Hematopoietic multipotent progenitor cell treated with erythropoietin and hydrocortisone succinate and interleukin-3 and kit ligand, for 8 days (in vitro differentiated cells): ENCODE measurements around the gene SRBD1.

Experiments used
- DNase-seq: peaks from one replicate; pipeline ENCODE4 v3.0.0-alpha.2; 2015

SRBD1 gene

DNA sequence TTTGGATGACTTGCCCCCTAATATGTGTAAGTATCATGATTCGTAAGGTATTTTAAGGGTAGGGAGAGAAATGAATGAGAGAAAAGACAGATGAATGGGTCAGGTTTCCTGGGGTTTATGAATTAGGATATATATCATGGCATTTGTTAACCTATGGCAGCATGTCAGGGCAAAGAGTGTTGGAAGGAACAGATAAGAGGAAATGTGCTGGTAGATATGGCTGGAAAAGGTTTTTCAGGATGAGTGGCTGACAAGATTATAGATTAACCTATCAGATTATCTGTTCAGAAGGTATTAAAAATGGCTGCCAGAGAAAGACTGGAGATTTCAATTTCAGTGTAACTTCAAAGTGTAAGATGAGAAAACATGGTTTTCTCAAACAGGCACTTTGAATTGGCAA lies 67.8 kb downstream of the SRBD1 start:
- peak; percentile 49 for DNase-seq

DNA sequence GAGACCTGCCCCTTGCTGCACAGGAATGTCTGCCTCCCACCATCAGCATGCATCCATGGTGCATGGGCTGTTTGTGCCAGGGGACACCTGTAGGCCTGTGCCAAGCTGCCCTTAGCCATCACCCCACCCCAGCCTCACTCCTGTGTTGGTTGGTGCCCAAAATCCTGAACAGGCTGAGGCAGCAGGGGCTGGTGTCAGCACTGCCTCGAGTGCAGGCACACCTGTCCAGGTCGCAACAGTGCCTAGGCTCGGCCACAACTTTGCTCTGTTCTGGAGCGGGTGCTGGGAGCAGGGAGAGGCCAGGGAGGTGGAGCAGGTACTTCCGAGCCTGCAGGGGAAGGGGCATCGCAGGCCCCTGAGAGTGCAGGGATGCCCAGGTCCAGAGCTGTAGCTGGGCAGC lies 69.1 kb downstream of the SRBD1 start:
- DNase-seq = no peak

DNA sequence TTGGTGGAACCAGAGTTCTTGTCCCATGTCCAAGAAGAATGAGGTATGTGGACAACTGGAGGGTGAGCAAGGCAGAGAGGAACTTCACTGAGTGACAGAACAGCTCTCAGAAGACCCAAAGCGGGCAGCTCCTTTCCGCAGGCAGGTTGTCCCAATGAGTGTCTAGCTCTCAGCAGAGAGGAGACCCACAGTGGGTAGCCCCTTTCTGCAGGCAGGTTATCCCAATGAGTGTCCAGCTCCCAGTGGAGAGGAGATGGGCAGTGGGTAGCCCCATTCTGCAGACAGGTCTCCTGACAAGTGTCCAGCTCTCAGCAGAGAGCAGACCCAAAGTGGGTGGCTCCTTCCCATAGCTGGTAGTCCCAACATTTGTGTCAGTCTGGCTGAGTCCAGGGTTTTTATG lies 69.6 kb downstream of the SRBD1 start:
- no peak for DNase-seq

DNA sequence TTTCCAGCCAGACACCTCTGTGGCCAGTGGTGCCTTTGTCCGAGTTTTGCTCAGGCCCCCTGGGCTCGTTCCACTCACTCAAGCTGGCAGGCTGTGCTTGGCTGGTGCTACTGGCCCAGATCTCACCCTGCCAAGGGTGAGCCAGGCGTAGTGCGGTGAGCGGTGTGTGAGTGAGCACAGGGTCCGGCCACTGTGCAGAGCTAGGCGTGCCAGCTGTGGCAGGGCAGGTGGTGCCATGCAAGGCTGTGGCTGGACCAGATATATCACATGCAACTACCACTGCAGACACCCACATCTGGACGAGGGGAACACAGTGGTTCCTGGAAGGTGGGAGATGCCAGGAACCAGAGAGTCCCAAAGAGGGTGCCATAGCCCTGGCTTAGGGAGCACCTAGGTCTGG lies 70.1 kb downstream of the SRBD1 start:
- no peak for DNase-seq

DNA sequence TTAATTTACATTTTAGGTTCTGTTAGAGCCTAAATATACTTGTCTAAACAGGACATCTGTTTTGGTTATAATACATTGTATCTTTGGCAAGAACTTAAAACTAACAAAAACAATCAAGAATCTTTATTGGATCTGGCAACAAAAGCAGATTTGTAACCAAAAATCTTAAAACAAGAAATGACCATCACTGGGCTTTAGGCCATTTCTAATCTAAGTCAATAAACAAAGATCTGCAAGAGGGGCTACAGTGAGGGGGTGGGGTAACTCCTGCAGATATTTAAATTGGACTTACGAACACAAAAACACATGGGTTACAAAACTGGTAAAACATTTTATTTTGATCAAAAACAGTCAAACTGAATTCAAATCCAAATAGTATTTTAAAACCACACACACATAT lies 77.3 kb downstream of the SRBD1 start:
- DNase-seq = no peak

DNA sequence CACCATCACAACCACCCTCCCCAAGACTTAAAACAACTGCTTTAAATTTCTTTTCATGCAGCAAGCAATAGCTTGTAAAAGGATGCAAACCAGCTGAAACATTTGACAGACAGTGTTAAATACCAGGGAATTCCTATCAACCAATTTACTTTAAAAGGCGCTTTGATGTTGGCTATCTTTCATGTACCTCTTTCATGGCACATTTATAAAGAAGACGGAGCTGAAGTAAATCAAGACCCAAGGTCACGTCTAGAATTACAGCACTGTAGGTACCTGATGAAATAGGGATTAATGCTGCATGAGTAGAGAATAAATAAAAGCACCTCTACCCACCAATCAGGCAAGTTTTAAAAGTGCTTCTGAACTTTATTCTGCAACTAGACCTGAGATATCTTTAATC lies 78.9 kb downstream of the SRBD1 start:
- no peak for DNase-seq

DNA sequence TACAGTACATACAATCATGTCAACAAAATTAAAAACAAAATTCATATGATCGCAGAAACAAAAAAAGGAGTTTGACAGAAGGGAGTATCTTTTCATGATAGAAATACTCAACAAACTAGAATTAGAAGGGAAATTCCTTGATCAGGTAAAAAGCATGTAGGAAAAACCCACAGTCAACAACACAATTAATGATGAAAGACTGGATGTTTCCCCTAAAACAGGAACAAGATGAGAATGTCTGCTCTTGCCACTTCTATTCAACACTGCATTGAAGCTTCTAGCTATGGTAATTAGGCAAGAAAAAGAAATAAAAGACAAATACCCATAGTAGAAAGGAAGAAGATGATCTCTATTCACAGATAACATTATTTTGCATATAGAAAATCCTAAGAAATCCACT lies 87.1 kb downstream of the SRBD1 start:
- DNase-seq = no peak

DNA sequence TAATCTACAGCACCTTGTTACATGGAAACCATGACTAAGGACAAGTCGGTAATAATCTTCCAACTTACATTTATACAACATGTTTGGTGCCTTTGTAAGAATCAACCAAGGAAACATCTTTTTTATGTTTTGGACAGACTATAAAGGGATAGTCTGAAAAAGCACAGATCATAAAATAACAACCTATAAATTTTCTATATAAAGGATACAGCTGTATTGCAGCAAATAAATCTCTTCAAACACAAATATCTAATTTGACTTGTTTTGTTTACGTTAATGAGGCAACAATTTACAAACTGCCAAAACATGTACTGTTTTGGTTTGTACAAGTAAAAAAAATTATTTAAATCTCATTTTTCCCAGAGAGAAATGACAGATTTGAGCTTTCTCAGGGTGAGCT lies 92.5 kb downstream of the SRBD1 start:
- no peak for DNase-seq

DNA sequence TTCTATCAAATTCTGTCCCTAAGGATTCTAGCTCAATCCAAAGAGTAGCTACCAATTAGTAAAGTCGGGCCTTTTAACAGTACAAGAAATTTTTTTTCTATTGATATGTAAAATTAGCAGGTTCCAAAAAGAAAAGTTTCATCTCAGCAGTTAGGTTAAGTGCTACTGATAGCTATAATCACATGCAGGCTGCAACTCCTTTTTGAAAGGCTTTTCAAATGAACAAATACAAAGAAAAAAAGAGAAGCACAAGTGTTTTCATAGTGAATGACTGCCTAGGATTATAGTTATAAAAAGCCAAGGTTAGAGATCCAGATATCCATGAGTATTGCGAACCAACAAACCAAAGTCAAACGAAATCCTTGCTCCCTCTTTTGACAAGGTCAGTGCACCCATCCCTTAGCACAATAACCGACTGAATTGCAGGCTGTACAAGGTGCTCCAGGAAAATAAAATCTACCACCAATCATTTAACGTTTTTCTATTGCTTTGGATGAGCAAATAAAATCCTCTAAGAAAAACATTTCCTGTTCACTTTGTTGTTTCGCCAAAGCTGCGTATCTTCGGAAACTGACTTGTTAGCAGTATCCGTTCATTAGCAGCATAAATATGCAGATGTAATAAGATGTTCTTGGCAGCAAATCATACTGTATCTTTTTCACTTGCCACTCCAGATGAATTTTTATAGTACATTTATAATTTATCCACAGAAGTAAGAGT lies 100.2 kb downstream of the SRBD1 start:
- DNase-seq = no peak

DNA sequence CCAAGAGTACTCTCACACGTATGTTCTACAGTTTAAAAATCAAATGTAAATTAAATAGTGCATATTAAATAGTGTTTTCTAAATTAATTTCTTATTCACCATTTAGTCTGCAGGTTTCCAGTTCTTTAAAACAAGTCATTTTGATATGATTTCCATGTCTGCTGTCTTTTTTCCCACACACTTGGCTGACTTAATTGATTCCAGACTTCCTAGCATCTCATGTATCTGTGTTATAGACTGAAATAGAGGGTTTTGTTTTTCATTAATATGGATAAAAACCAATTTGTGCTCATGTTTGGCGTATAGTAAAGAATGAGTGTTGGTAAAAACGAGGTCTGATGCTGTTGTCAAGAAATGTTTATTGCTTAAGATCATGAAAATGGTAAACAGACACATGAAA lies 104.3 kb downstream of the SRBD1 start:
- no peak for DNase-seq

DNA sequence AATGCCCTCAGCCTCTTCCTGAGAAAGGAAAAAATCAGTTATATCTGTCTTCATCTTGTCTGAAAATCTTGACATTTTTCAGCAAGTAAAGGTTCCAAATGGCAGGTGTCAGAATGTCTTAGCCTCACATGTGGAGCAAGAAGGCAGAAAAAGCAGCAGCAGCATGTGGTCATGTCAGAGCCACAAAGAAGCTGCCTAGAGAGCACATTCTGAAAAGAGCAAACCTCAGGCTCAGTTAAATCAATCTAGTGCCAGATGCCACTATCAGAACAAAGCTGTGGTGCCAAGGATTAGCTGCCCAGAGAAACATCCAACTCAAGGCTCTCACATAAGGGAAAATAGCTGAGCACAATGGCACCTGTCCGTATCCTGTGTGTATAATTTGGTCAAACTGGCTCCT lies 105.9 kb downstream of the SRBD1 start:
- DNase-seq = no peak

DNA sequence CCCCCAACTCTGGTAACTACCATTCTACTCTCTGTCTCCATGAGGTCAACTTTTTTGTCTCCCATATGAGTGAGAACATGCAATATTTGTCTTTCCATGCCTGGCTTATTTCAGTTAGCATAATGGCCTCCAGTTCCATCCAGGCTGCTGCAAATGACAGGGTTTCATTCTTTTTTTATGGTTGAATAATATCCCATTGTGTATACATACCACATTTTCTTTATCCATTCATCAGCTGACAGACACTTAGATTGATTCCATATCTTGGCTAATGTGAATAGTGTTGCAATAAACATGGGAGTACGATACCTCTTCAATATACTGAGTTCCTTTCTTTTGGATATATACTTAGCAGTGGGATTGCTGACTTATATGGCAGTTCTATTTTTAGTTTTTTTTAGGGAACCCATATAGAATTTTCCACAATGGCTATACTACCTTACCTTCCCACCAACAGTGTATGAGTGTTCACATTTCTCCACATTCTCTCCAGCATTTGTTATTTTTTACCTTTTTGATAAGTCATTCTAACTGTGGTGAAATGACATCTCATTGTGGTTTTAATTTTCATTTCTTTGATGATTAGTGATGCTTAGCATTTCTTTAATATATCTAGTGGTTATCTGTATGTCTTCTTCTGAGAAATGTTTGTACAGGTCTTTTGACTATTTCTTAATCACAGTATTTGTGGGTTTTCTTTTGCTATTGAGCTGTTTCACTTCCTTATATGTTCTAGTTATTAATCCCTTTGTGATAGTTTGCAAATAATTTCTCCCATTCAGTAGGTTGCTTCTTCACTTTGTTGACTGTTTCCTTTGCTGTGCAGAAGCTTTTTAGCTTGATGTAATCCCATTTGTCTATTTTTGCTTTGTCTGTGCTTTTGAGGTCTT lies 112.2 kb downstream of the SRBD1 start:
- DNase-seq = no peak

DNA sequence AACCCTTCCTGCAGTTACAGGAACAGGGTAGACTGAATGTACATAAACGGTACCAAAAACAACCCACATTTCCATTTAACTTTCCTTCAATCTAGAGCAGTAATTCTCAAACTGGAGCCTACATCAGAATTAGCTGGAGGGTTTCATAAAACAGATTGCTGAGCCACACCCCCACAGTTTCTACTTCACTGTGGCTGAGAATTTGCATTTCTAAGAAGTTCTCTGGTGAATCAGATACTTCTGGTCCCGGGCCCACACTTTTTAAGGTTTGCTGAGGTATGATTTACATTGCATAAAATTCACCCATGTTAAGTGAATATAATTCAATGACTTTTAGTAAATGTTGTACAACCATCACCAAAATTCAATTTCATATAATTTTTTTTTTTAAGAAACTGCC lies 113.7 kb downstream of the SRBD1 start:
- no peak for DNase-seq

DNA sequence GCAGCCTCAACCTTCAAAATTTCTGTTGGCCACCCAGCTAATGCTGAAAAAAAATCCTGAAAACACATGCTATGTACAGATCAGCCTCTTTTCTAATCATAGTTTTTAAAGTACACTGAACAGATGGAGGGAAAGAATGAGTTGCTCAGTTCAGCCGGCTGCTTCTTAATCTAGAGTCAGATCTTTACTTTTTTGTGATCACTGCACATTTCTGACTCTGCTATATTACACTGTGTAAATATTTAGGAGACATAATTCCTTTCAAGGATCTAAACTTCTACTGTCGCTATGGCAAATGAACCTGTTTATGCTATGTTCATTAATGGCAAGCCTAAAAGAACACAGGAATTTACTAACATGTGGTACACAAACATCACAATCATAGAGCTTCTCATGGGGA lies 114.2 kb downstream of the SRBD1 start:
- no peak for DNase-seq

DNA sequence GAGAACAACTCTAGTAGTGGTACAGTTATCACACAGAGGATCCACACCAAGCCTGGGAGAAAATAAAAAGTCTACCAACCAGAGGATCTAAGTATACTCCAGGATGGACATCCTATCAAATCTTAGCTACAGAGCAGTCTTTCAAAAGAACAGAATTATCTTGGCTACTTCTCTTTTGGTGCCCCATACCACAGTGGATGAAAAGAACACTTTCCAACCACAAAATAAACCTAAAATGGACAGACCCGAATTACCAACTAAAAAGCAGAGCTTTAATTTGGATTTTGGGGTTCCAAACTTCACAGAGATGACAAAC lies 116.1 kb downstream of the SRBD1 start:
- no peak for DNase-seq

DNA sequence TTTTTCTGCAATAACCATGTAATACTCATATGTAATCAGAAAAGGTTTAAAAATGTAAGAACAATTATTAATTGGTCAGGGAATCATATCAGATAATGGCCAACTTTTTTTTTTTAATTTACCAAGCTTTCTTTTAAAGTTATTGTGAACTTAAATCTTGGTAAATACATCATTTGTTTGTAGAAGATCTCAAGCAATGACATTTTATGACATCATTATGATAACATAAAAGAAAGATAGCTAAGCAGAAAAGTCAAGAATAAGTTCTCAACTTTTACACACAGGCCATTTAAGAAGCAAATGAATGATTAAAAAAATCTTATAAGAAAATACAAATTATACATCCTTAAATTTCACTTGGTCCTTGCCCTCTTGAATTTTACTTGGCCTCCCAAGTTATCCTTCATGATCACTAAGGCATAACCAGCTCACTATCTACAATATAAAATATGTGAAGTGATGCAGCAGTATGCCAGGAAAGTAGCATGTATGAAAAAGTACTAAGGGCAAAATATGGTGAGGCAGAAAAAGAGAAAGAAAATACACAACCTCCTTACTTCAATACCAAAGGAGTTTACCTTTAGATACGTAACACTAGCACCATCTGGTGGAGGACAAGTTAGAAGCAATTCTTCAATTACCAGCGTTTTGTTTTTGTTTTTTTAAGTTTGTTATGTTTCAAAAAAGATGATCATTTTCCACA lies 116.6 kb downstream of the SRBD1 start:
- DNase-seq = peak; percentile 73

DNA sequence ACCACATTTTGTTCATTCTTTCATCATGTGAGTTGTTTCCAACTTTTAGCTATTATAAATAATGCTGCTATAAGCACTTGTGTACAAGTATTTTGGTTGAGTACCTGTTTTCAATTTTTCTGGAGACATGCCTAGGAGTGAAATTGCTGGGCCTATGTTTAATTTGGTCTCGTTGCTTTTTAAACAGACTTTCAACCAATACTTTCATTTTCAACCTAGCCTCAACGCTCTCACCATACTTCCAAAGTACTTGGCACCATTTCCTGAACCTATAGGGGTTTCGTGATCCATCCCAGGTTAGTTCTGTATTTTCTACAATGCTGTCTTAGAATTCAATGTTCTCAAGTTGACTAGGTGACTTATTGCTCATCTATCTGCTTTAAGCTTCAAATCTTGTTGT lies 126.1 kb downstream of the SRBD1 start:
- DNase-seq = no peak

DNA sequence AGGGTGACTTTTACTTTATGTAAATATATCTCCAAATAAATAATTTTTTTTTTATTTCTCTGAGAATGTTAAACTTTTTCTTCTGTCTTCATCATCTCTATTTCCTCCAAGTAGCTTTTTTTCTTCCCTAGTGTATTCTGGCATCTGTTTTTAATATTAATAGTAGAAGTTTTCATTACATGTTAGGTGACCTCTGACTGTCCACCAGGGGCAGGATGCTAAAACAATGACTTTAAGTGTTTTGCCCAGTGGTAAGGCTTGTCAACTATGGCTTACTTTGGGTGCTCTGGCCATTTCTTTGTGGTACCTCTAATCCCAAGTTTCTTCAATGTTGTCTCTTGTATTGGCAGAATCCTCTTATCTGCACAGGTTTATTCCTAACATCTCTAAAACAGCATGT lies 127.1 kb downstream of the SRBD1 start:
- no peak for DNase-seq

DNA sequence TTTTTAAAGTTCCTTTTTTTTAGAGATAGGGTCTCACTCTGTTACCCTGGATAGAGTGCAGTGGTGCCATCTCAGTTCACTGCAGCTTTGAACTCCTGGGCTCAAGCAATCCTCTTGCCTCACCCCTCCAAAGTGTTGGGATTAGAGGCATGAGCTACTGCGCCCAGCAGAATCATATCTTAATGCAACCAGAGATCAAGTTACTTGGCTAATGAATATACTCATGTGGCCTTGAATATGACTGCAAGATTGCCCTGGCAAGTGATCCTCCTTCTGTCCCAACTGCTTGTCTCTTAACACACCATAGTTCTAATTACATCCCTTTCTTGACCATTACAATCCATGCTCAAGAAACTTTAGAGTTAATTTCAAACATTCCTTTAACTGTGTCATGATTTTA lies 133.5 kb downstream of the SRBD1 start:
- no peak for DNase-seq

DNA sequence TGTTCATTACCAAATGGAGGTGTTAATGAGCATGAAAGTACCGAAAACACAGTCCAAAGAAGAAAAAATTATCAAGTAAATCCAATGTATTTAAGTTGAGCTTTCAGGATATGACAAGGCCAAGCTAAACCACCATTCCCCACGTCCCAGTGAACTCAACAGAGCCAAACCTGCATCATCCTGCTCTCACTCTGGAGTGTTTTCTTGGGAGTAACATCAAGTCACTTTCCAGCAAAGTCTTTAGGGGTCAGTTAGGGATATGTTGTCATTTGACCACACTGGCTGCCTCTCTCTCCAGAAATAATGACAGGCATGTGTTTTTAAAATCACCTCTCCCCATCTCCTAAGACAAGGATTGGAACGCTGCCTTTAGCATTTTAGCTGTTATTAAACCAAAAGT lies 140.5 kb downstream of the SRBD1 start:
- DNase-seq = no peak

DNA sequence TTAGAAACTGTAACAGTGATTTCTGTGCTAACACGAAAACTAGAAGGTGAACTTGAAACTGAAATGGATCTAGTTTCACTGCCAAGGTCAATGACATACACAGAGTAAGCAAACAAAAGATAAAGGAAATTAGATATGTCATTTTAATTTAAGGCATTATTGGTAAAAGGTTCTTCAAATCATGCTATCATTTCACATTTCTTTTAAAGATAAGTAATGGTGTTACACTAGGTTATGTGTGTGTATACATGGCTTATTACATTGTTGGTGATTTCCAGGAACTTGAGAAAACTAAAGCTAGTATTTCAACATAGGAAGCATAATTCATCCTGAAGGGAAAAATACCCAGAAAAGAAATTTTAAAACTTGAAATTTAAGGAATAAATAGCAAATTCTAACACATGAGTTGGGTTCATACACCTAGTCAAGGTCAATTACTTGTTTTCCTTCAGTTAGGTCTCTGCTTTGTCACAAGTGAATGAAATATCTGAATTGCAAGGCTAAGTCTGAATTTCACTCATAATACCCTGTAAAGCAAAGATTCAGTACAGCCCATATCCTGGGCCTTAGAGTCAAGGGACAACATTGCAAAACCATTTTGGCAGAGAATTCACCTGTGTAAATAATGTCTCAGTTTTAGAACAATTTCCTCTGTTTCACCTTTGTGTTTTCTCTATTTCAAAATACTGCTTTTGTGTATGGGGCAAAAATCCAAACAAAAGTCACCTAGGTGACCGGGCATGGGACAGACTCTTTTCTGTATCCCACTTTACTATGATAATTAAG lies 141.6 kb downstream of the SRBD1 start:
- DNase-seq = no peak

DNA sequence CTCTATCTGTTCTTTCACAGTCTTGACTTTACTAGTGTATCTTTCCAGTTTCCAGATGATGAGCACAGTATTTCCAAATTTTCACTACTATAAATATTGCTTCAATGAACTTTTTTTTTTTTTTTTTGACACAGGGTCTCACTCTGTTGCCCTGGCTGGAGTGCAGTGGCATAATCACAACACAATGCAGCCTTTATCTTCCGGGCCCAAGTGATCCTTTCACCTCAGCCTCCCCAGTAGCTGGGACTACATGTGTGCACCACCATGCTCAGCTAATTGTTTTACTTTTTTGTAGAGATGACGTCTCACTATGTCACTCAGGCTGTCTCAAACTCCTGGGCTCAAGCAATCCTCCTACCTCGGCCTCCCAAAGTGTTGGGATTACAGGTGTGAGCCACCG lies 142.8 kb downstream of the SRBD1 start:
- no peak for DNase-seq

DNA sequence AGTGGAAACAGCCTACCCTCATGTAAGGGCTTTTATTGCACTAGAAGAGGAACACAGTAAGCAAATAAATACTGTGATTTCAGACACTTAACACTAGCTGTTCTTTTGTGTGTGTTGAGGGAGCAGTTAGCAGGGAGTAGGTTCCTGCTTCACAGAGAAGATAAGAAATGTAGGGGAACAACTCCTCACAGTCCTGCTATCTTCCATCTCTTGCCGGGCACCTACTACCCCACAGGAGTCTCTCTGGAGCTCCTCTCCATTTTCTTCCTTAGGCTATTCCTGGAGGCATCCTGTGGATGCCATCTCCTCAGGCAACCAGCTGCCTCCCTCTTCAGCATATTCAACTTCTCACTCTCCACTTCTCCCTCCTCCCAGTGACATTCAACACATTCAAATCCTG lies 145.0 kb downstream of the SRBD1 start:
- DNase-seq = peak; percentile 28
